H9 (cell line): Measurements from ENCODE around the gene OSBPL8. TPM values are rescaled to one million over a fixed set of nuclear protein-coding genes. Genes with fewer than 3 reads are reported as not detected.

ENCODE experiments used
- DNase-seq: peaks from one replicate; pipeline ENCODE4 v3.0.0-alpha.2; 2017
- H2AFZ ChIP-seq: one replicate; pipeline ENCODE4 v1.6.1; 2013; ENCODE audit warnings: mild to moderate bottlenecking, low read length, control low read depth, moderate library complexity
- H2AK5ac ChIP-seq: 2 replicates; pipeline ENCODE4 v1.6.1; 2013; ENCODE audit warnings: low read length, control low read depth, mixed read lengths; ENCODE audit not compliant: insufficient read length
- H2BK120ac ChIP-seq: one replicate; pipeline ENCODE4 v1.6.1; 2013; ENCODE audit warnings: low read depth, mild to moderate bottlenecking, low read length, control low read depth, inconsistent platforms; ENCODE audit not compliant: poor library complexity, severe bottlenecking
- H2BK12ac ChIP-seq: 2 replicates; pipeline ENCODE4 v1.6.1; 2013; ENCODE audit warnings: low read length, control low read depth, mixed read lengths, low read depth; ENCODE audit not compliant: insufficient read length
- H2BK15ac ChIP-seq: 2 replicates; pipeline ENCODE4 v1.6.1; 2013; ENCODE audit warnings: low read depth, low read length, control low read depth
- H2BK20ac ChIP-seq: one replicate; pipeline ENCODE4 v1.6.1; 2013; ENCODE audit warnings: low read depth, mild to moderate bottlenecking, low read length, control low read depth, inconsistent platforms; ENCODE audit not compliant: poor library complexity, severe bottlenecking
- H2BK5ac ChIP-seq: 2 replicates; pipeline ENCODE4 v1.6.1; 2013; ENCODE audit warnings: low read length, control low read depth, mixed read lengths; ENCODE audit not compliant: insufficient read length
- H3K14ac ChIP-seq: 2 replicates; pipeline ENCODE4 v1.6.1; 2013; ENCODE audit warnings: low read length, control low read depth; ENCODE audit not compliant: insufficient read depth
- H3K18ac ChIP-seq: 2 replicates; pipeline ENCODE4 v1.6.1; 2013; ENCODE audit warnings: low read depth, mild to moderate bottlenecking, mixed read lengths, low read length, control low read depth; ENCODE audit not compliant: insufficient read length
- H3K23ac ChIP-seq: 2 replicates; pipeline ENCODE4 v1.6.1; 2013; ENCODE audit warnings: low read length, control low read depth, mixed read lengths, low read depth; ENCODE audit not compliant: insufficient read length
- H3K23me2 ChIP-seq: 2 replicates; pipeline ENCODE4 v1.6.1; 2013; ENCODE audit warnings: low read depth, mild to moderate bottlenecking, mixed read lengths, low read length, control low read depth; ENCODE audit not compliant: insufficient read length, poor library complexity, severe bottlenecking
- H3K27ac ChIP-seq: 2 replicates; pipeline ENCODE4 v1.5.1; 2013; ENCODE audit warnings: low read length, control low read depth, mixed read lengths, low read depth; ENCODE audit not compliant: insufficient read length
- H3K27me3 ChIP-seq: 2 replicates; pipeline ENCODE4 v1.6.1; 2013; ENCODE audit warnings: low read length, control low read depth, inconsistent platforms; ENCODE audit not compliant: insufficient read depth
- H3K4ac ChIP-seq: 2 replicates; pipeline ENCODE4 v1.6.1; 2013; ENCODE audit warnings: low read depth, mild to moderate bottlenecking, control low read depth, inconsistent platforms, low read length, moderate library complexity
- H3K4me1 ChIP-seq: 2 replicates; pipeline ENCODE4 v1.6.1; 2013; ENCODE audit warnings: low read length, control low read depth, inconsistent platforms; ENCODE audit not compliant: insufficient read depth
- H3K4me2 ChIP-seq: 2 replicates; pipeline ENCODE4 v1.6.1; 2013; ENCODE audit warnings: low read length, control low read depth, mixed read lengths; ENCODE audit not compliant: insufficient read length, insufficient read depth
- H3K56ac ChIP-seq: 2 replicates; pipeline ENCODE4 v1.6.1; 2013; ENCODE audit warnings: low read depth, mild to moderate bottlenecking, mixed read lengths, low read length, control low read depth; ENCODE audit not compliant: insufficient read length
- H3K79me1 ChIP-seq: 2 replicates; pipeline ENCODE4 v1.6.1; 2013; ENCODE audit warnings: low read depth, mild to moderate bottlenecking, moderate library complexity, low read length, control low read depth, inconsistent platforms; ENCODE audit not compliant: insufficient read depth, poor library complexity, severe bottlenecking
- H3K79me2 ChIP-seq: 2 replicates; pipeline ENCODE4 v1.6.1; 2013; ENCODE audit warnings: low read length, control low read depth, inconsistent platforms; ENCODE audit not compliant: insufficient read depth
- H3K9ac ChIP-seq: 2 replicates; pipeline ENCODE4 v1.6.1; 2013; ENCODE audit warnings: low read length, control low read depth, mixed read lengths; ENCODE audit not compliant: insufficient read length; ENCODE audit errors: extremely low read depth
- H3K9me3 ChIP-seq: one replicate; pipeline ENCODE4 v1.6.1; 2013; ENCODE audit warnings: low read depth, low read length, inconsistent platforms; ENCODE audit not compliant: control insufficient read depth
- H3T11ph ChIP-seq: one replicate; pipeline ENCODE4 v1.6.1; 2013; ENCODE audit warnings: mild to moderate bottlenecking, low read length, control low read depth, inconsistent platforms
- H4K20me1 ChIP-seq: one replicate; pipeline ENCODE4 v1.6.1; 2013; ENCODE audit not compliant: control insufficient read depth, insufficient read length, insufficient read depth
- H4K5ac ChIP-seq: 2 replicates; pipeline ENCODE4 v1.6.1; 2013; ENCODE audit warnings: low read depth, mild to moderate bottlenecking, mixed read lengths, low read length, control low read depth; ENCODE audit not compliant: insufficient read length
- H4K8ac ChIP-seq: replicated peaks from 2 replicates; pipeline ENCODE4 v1.6.1; 2013; ENCODE audit warnings: low read length, control low read depth, mixed read lengths, low read depth; ENCODE audit not compliant: insufficient read length
- H4K91ac ChIP-seq: 2 replicates; pipeline ENCODE4 v1.6.1; 2013; ENCODE audit warnings: low read depth, mild to moderate bottlenecking, moderate library complexity, mixed read lengths, low read length, control low read depth; ENCODE audit not compliant: insufficient read length
- H3K27ac Mint-ChIP-seq, 3 experiments: 2 replicates in 2 of 3; 3 replicates in 1 of 3; pipeline ENCODE4 v1.8.0; 2020 to 2021; ENCODE audit warnings: mixed read lengths in 3 of 3, mild to moderate bottlenecking in 1 of 3, moderate library complexity in 1 of 3
- H3K27me3 Mint-ChIP-seq: 2 replicates; pipeline ENCODE4 v1.8.0; 2021; ENCODE audit warnings: low read depth, mild to moderate bottlenecking, moderate library complexity, mixed read lengths
- H3K36me3 Mint-ChIP-seq, 3 experiments: 2 replicates in 2 of 3; 3 replicates in 1 of 3; pipeline ENCODE4 v1.8.0; 2020 to 2021; ENCODE audit warnings: low read depth in 3 of 3, mixed read lengths in 3 of 3; ENCODE audit not compliant: insufficient read depth in 1 of 3
- H3K4me1 Mint-ChIP-seq, 2 experiments: 2 replicates each; pipeline ENCODE4 v1.8.0; 2020; ENCODE audit warnings: mixed read lengths in 2 of 2
- H3K4me3 Mint-ChIP-seq, 2 experiments: 2 replicates in 1 of 2; 3 replicates in 1 of 2; pipeline ENCODE4 v1.8.0; 2020 to 2021; ENCODE audit warnings: mild to moderate bottlenecking in 2 of 2, mixed read lengths in 2 of 2, moderate library complexity in 1 of 2
- H3K9me3 Mint-ChIP-seq, 2 experiments: 2 replicates in 1 of 2; 3 replicates in 1 of 2; pipeline ENCODE4 v1.8.0; 2020; ENCODE audit warnings: mild to moderate bottlenecking in 2 of 2, mixed read lengths in 2 of 2, moderate library complexity in 1 of 2
- WGBS: extraction: QIAGEN DNeasy Blood & Tissue Kit; methylation state at CpG from one replicate; pipeline ENCODE4 v1.1.7; 2013; ENCODE audit warnings: missing lambda C conversion rate, low lambda C conversion rate, mixed read lengths; ENCODE audit not compliant: insufficient read length; ENCODE audit errors: extremely low coverage; 5-methylcytosine and 5-hydroxymethylcytosine counted together
- total RNA-seq: library from RNA; stranded (reverse); gene quantifications from 2 replicates; pipeline ENCODE4 v1.2.1, GENCODE V29; 2021
- TF ChIP-seq, protein P1 (sequence below): fragments of 200-600 bp; sonication (generic); conservative IDR thresholded peaks from 3 replicates; pipeline ENCODE4 v1.8.0; 2021; ENCODE audit warnings: antibody characterized with exemption, mild to moderate bottlenecking

OSBPL8 gene
- total RNA-seq, 1 experiment from 2014 or later: 61.2 TPM

GRCh38 chr12:76548222-76548837 lies 11.2 kb downstream of the OSBPL8 start:
- Histone ChIP-seq H2AK5ac (no peak overlapping the region), H3K18ac (no peak overlapping the region), H3K27me3 (no peaks in the 10 kb centered on the region), H2BK5ac (no peak overlapping the region), H3K23me2 (no peaks in the 10 kb centered on the region), H3K79me2 (peaks cover 8% of the 10 kb centered on the region; the same call in 1 of the 2 replicates), H2AFZ (no peak overlapping the region), H3K4me1 (peaks cover 4% of the 10 kb centered on the region; the same call in 1 of the 2 replicates), H2BK120ac (no peak overlapping the region), H2BK15ac (no peak overlapping the region), H3K4ac (no peak overlapping the region), H4K8ac (no peak overlapping the region), H3K9ac (no peak overlapping the region), H3K14ac (no peak overlapping the region), H2BK20ac (no peak overlapping the region), H3K9me3 (no peaks in the 10 kb centered on the region), H4K5ac (no peak overlapping the region), H3K79me1 (peaks cover 3% of the 10 kb centered on the region), H4K20me1 (no peaks in the 10 kb centered on the region), H3K4me2 (no peak overlapping the region), H3T11ph (no peak overlapping the region), H3K56ac (no peak overlapping the region), H4K91ac (no peak overlapping the region), H3K27ac (peak overlapping the region; percentile 3), H3K23ac (no peak overlapping the region), H2BK12ac (no peak overlapping the region)
- peak overlapping the region; percentile 0 to 90 (median 71); a peak in 6 of 7 replicates for H3K27ac Mint-ChIP-seq
- TF ChIP-seq, protein P1, sequence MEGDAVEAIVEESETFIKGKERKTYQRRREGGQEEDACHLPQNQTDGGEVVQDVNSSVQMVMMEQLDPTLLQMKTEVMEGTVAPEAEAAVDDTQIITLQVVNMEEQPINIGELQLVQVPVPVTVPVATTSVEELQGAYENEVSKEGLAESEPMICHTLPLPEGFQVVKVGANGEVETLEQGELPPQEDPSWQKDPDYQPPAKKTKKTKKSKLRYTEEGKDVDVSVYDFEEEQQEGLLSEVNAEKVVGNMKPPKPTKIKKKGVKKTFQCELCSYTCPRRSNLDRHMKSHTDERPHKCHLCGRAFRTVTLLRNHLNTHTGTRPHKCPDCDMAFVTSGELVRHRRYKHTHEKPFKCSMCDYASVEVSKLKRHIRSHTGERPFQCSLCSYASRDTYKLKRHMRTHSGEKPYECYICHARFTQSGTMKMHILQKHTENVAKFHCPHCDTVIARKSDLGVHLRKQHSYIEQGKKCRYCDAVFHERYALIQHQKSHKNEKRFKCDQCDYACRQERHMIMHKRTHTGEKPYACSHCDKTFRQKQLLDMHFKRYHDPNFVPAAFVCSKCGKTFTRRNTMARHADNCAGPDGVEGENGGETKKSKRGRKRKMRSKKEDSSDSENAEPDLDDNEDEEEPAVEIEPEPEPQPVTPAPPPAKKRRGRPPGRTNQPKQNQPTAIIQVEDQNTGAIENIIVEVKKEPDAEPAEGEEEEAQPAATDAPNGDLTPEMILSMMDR: no peak
- H3K4me3 Mint-ChIP-seq: no peak overlapping the region
- WGBS: no CpG with 5 or more reads among the region's 3 CpGs
- DNase-seq: no peak
- H3K4me1 Mint-ChIP-seq: peaks cover 45 to 69% of the 10 kb centered on the region in 2 experiments
- no peaks in the 10 kb centered on the region for H3K9me3 Mint-ChIP-seq
- no peaks in the 10 kb centered on the region for H3K36me3 Mint-ChIP-seq
- no peaks in the 10 kb centered on the region for H3K27me3 Mint-ChIP-seq
